Measurements from ENCODE around the gene MRPL37. TPM values are rescaled to one million over a fixed set of nuclear protein-coding genes. Genes with fewer than 3 reads are reported as not detected.

MRPL37 gene
- total RNA-seq, 2 donors from 2014 or later: 73.7 to 91.5 TPM

DNA sequence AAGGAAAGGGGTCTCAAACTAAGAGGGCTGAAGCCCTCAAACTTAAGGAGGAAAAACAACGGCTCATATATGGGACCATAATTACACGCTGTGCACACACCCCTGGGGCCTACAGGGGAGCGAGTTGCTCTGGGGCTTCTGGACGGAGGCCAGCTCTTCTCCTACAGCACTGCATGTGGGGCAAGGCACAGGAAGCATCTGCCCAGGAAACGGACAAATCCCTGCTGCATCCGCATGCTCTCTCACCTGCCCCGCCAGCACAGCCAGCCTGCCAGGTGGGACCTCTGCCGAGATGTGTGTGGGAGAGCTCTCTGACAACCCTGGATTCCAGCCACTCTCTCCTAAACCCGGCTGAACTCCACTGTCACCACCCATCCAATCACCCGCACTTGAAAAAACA lies 54.1 kb downstream of the MRPL37 start:
- intact Hi-C loops (cut with DNase I): no loop called here
- no peak for TF ChIP-seq POLR2AphosphoS5 (IDR thresholded peaks at IDR 0.05)
- TF ChIP-seq, protein P1, sequence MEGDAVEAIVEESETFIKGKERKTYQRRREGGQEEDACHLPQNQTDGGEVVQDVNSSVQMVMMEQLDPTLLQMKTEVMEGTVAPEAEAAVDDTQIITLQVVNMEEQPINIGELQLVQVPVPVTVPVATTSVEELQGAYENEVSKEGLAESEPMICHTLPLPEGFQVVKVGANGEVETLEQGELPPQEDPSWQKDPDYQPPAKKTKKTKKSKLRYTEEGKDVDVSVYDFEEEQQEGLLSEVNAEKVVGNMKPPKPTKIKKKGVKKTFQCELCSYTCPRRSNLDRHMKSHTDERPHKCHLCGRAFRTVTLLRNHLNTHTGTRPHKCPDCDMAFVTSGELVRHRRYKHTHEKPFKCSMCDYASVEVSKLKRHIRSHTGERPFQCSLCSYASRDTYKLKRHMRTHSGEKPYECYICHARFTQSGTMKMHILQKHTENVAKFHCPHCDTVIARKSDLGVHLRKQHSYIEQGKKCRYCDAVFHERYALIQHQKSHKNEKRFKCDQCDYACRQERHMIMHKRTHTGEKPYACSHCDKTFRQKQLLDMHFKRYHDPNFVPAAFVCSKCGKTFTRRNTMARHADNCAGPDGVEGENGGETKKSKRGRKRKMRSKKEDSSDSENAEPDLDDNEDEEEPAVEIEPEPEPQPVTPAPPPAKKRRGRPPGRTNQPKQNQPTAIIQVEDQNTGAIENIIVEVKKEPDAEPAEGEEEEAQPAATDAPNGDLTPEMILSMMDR (IDR thresholded peaks at IDR 0.05): no peak
- no peak for TF ChIP-seq POLR2A (IDR thresholded peaks at IDR 0.05)
- Histone ChIP-seq H3K4me3 (no peak overlapping the region), H3K27ac (no peak overlapping the region), H3K4me1 (replicated peaks) (no peaks in the 10 kb centered on the region), H3K27me3 (replicated peaks; ENCODE audit: insufficient read depth) (no peaks in the 10 kb centered on the region), H3K36me3 (no peaks in the 10 kb centered on the region), H3K9me3 (no peaks in the 10 kb centered on the region)
- whole genome bisulfite sequencing: 29% methylated on average over 10 of the region's 10 CpGs
- no peak for DNase-seq (ENCODE audit: low spot score)

DNA sequence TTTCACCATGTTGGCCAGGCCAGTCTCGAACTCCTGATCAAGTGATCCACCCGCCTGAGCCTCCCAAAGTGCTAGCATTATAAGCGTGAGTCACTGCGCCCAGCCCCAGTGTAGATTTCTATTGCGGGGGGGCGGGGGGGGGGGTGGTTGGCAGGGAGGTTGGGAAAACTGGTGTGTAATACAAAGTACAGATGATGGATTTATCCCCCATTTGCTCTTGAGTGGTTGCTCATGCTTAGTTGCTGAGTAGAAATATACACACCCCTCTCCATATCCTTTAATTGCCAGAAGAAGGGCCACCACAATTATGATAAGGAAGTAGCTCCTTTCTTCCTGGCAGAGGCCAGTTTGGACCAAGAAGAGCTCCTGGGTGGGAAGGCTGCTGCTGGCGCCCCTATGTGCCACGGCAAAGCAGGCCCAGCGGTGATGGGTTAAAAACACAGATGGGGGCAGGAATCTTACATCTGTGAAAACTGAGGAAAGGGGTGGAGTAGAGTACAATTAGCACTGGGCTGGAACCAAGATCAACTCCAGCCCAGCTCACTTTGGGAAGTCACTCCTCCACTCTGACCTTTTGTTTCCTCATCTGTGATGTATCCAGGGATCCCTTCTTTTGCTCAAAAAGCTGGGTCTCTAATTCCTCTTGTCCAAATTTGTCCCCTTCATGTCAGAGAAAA lies 55.2 kb downstream of the MRPL37 start:
- H3K4me3 ChIP-seq: no peak overlapping the region
- H3K27ac ChIP-seq: no peak overlapping the region
- intact Hi-C loops (cut with DNase I): no loop called here
- H3K27me3 ChIP-seq (replicated peaks; ENCODE audit: insufficient read depth): no peaks in the 10 kb centered on the region
- H3K36me3 ChIP-seq: no peaks in the 10 kb centered on the region
- TF ChIP-seq POLR2AphosphoS5 (IDR thresholded peaks at IDR 0.05): no peak
- TF ChIP-seq, protein P1 (IDR thresholded peaks at IDR 0.05): no peak
- TF ChIP-seq POLR2A (IDR thresholded peaks at IDR 0.05): no peak
- DNase-seq (ENCODE audit: low spot score): no peak
- no peaks in the 10 kb centered on the region for H3K9me3 ChIP-seq
- H3K4me1 ChIP-seq (replicated peaks): no peaks in the 10 kb centered on the region
- WGBS: 95% methylated on average over 9 of the region's 9 CpGs

DNA sequence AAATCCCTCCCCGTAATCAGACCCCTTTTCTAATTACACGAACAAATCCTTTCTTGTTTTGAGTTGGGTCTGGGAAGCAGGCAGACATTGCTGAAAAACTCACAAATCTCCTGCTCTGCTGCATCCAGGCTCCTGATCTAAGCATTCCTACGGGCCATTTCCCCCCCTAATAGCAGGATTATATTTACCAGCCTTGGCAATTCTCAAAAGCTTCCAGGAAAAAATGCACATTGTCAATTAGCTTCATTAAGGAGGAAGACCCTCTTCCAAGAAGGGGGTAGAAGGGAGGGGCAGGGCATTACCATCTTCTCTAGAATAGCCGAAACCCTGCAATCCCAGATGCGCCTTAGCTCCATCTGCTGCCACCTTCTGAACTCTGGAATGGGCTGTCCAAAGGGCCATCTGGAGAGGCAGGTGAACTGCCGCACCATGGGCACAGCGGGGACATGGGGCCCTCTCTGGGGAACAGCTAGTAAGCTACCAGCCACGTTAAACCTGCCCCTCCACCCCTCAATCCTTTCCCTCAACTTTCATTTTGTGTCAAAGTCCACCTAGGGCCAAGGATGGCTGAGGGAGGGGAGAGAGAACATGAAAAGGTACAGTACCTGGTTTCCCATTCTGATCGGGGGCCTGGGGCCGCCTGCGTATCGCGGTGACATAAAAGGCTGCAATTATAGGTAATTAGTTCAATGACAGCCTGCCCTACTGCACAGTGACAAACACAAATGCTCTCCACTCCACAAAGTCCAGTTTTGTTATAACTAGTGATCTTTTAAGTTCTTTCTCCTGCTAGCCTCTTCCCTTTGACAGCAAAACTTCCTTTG lies 56.8 kb downstream of the MRPL37 start:
- TF ChIP-seq POLR2A (IDR thresholded peaks at IDR 0.05) (no peak), POLR2AphosphoS5 (IDR thresholded peaks at IDR 0.05) (no peak)
- TF ChIP-seq, protein P1 (IDR thresholded peaks at IDR 0.05): no peak
- Histone ChIP-seq H3K27ac (no peak overlapping the region), H3K9me3 (no peaks in the 10 kb centered on the region), H3K36me3 (no peaks in the 10 kb centered on the region), H3K4me1 (replicated peaks) (no peaks in the 10 kb centered on the region), H3K4me3 (no peak overlapping the region), H3K27me3 (replicated peaks; ENCODE audit: insufficient read depth) (no peaks in the 10 kb centered on the region)
- no peak for DNase-seq (ENCODE audit: low spot score)
- intact Hi-C loops (cut with DNase I): no loop called here
- WGBS: 86% methylated on average over 13 of the region's 13 CpGs

DNA sequence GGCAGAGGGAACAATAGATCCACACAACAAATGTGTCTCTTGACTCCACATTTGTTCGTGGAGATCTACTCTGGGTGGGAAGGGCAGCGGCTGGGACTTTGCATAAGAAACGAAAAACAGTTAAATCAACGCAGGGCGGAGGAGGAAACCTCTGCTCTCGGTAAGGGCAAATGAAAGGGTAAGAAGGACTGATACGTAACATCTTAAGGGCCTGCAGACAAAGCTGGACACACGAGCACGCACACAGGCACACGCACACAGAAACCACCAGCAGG lies 57.3 kb downstream of the MRPL37 start:
- 77% methylated on average over 10 of the region's 10 CpGs for WGBS
- H3K27ac ChIP-seq: no peak overlapping the region
- no peak overlapping the region for H3K4me3 ChIP-seq
- H3K4me1 ChIP-seq (replicated peaks): no peaks in the 10 kb centered on the region
- intact Hi-C loops (cut with DNase I): no loop called here
- no peaks in the 10 kb centered on the region for H3K27me3 ChIP-seq (replicated peaks; ENCODE audit: insufficient read depth)
- H3K36me3 ChIP-seq: no peaks in the 10 kb centered on the region
- DNase-seq (ENCODE audit: low spot score): no peak
- no peaks in the 10 kb centered on the region for H3K9me3 ChIP-seq
- no peak for TF ChIP-seq POLR2AphosphoS5 (IDR thresholded peaks at IDR 0.05)
- TF ChIP-seq, protein P1 (IDR thresholded peaks at IDR 0.05): no peak
- no peak for TF ChIP-seq POLR2A (IDR thresholded peaks at IDR 0.05)

DNA sequence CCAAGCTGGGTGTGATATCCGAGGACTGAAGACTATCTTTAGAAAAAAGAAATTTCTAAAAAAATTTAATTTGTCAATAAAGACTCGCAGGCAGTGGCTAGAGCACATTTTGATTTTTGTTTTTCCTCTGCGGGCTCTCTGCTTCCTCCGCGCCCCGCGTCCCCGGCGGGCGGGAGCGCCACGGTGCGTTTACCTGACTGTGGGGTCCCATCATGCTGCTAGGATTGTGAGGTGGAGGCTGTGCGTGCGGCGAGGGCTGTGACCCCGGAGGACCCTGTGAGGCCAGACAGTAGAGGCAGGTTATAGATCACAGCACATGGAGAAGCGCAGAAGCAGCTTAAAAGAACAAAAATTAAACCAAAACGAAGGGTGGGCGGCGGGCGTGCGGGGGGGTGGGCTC lies 57.9 kb downstream of the MRPL37 start:
- intact Hi-C loops (cut with DNase I): no loop called here
- no peak for TF ChIP-seq POLR2A (IDR thresholded peaks at IDR 0.05)
- TF ChIP-seq POLR2AphosphoS5 (IDR thresholded peaks at IDR 0.05): no peak
- TF ChIP-seq, protein P1 (IDR thresholded peaks at IDR 0.05): no peak

More for the DNA sequence above, 57.9 kb downstream of the MRPL37 start:
- H3K9me3 ChIP-seq: no peaks in the 10 kb centered on the region
- no peaks in the 10 kb centered on the region for H3K36me3 ChIP-seq
- no peaks in the 10 kb centered on the region for H3K27me3 ChIP-seq (replicated peaks; ENCODE audit: insufficient read depth)
- H3K4me1 ChIP-seq (replicated peaks): no peaks in the 10 kb centered on the region
- H3K27ac ChIP-seq: no peak overlapping the region
- no peak overlapping the region for H3K4me3 ChIP-seq
- 94% methylated on average over 23 of the region's 23 CpGs for WGBS
- DNase-seq (ENCODE audit: low spot score): no peak

Measured in prostate gland (tissue), 2 donors.